GM12891 (cell line): ENCODE results near the gene HELQ.

ENCODE experiments used
- DNase-seq: peaks from one replicate; pipeline ENCODE4 v3.0.0; 2011; ENCODE audit warnings: low spot score; ENCODE audit not compliant: insufficient read length
- FAIRE-seq: peaks from 2 replicates; lab custom pipeline; 2011; peaks lifted over from hg19 to GRCh38; lab: Jason Lieb, UNC
- PAX5 ChIP-seq: IDR thresholded peaks from 2 replicates; pipeline ENCODE4 v1.6.1; 2011; ENCODE audit warnings: low read length, moderate library complexity, mild to moderate bottlenecking; ENCODE audit not compliant: insufficient read depth, severe bottlenecking
- POLR2A ChIP-seq: IDR thresholded peaks from 2 replicates; pipeline ENCODE4 v1.6.1; 2011; ENCODE audit warnings: low read depth, low read length, control low read depth
- POLR2AphosphoS5 ChIP-seq: IDR thresholded peaks from 2 replicates; pipeline ENCODE4 v1.6.1; 2011; ENCODE audit warnings: low read depth, low read length, control low read depth
- POU2F2 ChIP-seq: IDR thresholded peaks from 2 replicates; pipeline ENCODE4 v1.6.1; 2011; ENCODE audit warnings: low read depth, mild to moderate bottlenecking, control low read depth, low read length, moderate library complexity
- SPI1 ChIP-seq: IDR thresholded peaks from 2 replicates; pipeline ENCODE4 v1.6.1; 2011; ENCODE audit warnings: low read depth, low read length, control low read depth
- TAF1 ChIP-seq: IDR thresholded peaks from 2 replicates; pipeline ENCODE4 v1.6.1; 2011; ENCODE audit warnings: low read depth, low read length, control low read depth

HELQ gene

DNA sequence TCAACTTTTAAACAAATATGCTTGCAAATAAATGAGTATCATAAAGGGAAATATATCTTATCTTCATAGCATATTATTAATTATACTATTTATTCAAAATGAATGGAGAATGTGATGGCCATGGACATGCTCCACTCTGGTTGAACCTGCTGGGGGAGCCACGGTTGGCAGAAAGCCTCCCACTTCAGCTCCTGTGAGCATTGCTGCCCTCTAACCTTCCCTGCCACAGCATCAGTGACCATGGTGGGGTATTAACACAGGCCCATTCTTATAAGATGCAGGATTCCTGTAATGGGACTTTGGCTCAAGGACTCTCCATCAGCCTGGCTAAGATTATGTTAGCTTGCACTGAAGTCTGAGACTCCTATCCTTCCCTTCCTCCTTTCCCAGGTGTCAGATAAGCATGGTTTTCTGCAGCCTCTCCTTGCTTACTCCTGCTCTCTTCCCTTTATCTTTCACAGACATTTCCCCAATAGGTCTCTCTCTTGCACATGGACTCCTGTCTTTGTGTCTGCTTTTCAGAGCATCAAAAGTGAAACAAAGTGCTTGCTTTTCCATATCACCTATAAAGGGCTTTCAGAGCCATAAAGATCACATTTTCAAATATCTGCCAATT lies 34.2 kb upstream of the HELQ start:
- FAIRE-seq, result no peak
- no peak for DNase-seq

DNA sequence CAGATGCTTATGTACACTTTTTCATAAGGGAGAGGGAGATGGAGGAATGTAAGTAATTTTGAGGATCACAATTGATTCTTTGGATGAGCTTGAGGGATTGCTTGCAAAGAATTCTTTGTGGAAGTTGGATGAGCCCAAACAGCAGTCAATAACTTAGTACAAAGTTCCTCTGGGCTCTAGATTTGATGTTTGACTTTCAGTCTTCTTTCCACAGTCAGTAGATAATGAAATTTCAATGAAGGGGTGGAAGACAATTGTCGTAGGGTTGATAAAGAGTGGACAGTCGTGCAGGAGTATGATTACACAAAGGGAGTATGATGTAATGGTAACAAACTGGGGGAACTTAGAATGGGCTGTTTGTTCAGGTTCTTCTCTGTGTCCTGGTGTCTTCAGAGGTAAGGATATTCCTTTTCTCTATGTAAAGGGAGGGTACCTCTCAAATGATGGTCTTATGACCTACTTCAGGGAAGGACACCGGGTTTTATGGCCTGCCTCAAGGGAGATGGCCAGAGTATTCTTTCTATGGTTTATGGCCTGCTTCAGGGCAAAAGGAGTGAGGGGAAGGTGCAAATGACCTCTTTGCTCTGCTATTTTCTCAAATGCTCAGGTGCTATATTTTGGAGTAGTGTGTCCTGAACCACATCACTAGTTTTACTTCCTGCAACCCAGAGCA lies 31.0 kb upstream of the HELQ start:
- TF ChIP-seq POLR2AphosphoS5 (no peak), POU2F2 (no peak), SPI1 (no peak), PAX5 (no peak), POLR2A (no peak), TAF1 (no peak)
- FAIRE-seq (no peak), DNase-seq (no peak)

More for the DNA sequence above, 34.2 kb upstream of the HELQ start:
- TF ChIP-seq SPI1 (no peak), PAX5 (no peak), TAF1 (no peak), POLR2A (no peak), POLR2AphosphoS5 (no peak), POU2F2 (no peak)

DNA sequence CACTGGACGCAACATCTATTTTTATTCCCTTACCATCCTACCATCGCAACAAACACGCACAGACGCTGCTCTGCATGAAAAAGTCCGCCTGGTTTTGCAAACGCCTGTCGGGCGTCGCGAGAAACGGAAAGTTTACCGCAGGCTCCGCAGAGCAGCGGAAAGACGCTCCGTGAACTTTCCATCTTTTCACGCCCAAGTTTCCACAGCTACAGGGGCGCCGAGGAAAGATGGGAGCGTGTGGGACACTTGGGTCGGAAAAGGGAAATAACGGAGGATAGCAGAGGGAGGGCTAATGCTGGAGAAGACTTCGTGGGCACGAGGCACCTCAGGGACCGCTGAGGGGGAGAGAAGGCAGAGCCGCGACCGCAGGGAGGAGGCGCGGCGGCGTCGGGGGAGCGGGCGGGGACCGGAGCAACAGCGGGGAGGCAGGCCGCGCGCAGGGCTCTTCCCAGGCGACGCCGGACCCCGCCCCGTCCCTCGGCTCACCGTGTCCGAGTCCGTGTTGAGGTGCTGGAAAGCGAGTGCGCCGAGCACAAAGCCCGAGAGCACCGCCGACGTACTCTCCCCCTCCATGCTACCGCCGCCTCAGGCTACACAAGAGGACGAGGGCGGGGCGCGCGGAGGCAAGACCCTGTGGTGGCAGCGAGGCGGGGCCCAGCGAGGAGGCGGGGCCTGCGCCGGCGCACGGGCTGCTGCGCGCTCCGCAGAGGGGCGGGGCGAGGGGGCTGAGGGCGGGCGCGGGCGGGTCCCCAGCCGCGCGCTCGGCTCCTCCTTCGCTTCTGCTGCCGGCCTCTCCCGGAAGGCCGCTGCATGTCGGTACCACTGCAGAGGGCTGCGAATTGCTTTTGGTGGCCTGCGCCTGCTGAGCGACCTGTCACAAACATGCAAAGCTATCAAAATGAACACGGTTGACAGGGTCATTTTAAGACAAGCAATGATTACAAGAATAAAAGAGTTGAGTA lies 29.2 kb upstream of the HELQ start, which contains the start of gene ABRAXAS1:
Gene ABRAXAS1, minus strand, starts transcription at position 601 of the 962 bp plus-strand sequence. Its CDS starts 28 bp downstream, at position 573.
- peak; percentile 96 for FAIRE-seq

DNA sequence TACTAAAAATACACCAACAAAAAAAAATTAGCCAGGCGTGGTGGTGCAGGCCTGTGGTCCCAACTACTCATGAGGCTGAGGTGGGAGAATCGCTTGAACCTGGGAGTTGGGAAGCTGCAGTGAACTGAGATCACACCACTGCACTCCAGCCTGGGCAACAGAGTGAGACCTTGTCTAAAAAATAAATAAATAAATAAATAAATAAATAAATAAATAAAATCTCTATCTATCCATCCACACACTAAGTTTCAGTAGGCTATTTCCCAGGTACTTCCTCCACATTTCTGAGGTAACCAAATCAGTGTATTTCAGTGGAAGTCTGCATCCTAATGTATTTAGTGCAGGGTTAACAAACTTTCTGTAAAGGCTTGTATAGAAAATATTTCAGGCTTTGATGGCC lies 18.3 kb upstream of the HELQ start:
- TF ChIP-seq POU2F2 (no peak), POLR2AphosphoS5 (no peak), TAF1 (no peak), POLR2A (no peak), PAX5 (no peak), SPI1 (no peak)
- DNase-seq, result no peak
- FAIRE-seq, result no peak

More for the DNA sequence above, 29.2 kb upstream of the HELQ start, which contains the start of gene ABRAXAS1:
- no peak for TF ChIP-seq PAX5
- peak; percentile 88 for TF ChIP-seq POLR2A
- TF ChIP-seq TAF1, result no peak; the same call in 1 of the 2 replicates
- TF ChIP-seq POLR2AphosphoS5, result peak; percentile 85
- no peak for TF ChIP-seq POU2F2
- TF ChIP-seq SPI1, result no peak
- peak; percentile 93 for DNase-seq

DNA sequence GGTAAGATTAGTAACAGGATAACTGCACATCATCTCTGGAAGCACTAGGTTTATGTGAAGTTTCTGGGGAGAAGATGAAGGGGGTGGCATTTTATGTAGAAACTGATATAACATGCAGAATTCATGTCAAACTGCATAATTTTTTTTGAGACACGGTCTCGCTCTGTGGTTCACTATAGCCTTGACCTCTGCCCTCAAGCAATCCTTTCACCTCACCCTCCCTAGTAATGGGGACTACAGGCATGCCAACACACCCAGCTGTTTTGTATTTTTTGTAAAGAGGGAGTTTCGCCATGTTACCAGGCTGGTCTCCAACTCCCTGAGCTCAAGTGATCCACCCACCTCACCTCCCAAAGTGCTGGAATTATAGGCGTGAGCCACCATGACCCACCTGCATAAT lies 17.8 kb upstream of the HELQ start:
- FAIRE-seq (no peak), DNase-seq (no peak)
- TF ChIP-seq SPI1 (no peak), POLR2AphosphoS5 (no peak), POLR2A (no peak), TAF1 (no peak), PAX5 (no peak), POU2F2 (no peak)

DNA sequence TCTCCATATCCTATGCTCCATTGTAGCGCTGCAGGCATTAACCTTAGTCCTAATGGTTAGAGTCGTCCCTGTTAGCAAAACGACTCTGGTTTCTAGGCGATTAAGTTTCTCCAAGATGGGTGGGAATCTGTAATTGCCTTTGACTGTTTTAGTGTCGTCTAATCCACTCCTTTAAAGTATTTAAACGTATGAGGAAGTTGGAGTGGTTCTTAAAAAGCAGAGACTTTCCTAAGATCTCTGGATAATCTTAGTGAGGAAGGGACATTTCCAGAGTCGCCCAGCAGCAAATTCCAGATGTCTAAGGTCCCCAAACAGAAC lies 520 bp upstream of the HELQ start:
- TF ChIP-seq PAX5 (no peak), TAF1 (no peak), POLR2A (no peak), POU2F2 (no peak), SPI1 (no peak), POLR2AphosphoS5 (no peak)
- no peak for FAIRE-seq
- no peak for DNase-seq

DNA sequence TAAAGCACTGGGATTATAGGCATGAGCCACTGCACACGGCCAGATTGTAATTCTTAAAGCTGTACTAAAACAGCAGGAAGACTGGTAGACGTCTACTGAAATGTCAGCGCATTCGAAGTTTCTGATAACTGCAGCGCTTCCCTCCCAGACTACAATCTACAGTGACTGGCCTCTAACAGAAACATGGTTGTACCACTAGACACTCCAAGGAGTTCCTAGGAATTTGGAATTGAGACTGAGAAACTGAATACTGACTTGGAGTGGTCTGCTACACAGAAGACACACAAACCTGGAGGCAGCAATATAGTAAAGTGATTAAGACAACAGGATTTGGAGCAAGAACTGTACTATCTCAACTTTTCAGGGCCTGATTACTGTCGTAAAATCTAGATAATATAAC lies 937 bp downstream of the HELQ start:
- no peak for FAIRE-seq

DNA sequence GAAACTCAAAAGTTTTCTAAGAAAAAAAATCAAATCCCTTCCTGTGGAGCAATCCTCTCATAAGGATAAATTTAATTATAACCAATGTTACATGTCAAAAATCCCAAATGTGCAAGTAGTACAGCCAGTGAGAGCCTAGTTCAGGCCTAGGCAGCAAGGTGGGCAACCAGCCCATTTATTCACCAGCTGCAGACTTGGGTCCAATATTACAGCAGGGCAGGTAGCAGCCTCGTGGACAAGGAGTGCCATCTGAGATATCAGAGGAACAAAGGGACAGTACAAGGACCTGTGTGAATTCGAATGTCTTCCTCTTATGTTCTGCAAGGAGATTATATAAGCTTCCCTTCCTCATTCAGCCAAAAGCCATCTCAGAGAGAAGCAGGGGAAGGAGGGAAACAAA lies 6.6 kb downstream of the HELQ start:
- no peak for DNase-seq
- FAIRE-seq, result no peak
- TF ChIP-seq POLR2A, result no peak
- TF ChIP-seq TAF1, result no peak
- no peak for TF ChIP-seq POU2F2
- no peak for TF ChIP-seq SPI1
- TF ChIP-seq POLR2AphosphoS5, result no peak
- no peak for TF ChIP-seq PAX5

More for the DNA sequence above, 937 bp downstream of the HELQ start:
- DNase-seq, result no peak
- TF ChIP-seq POU2F2, result no peak
- no peak for TF ChIP-seq TAF1
- TF ChIP-seq POLR2A, result no peak
- no peak for TF ChIP-seq POLR2AphosphoS5
- TF ChIP-seq PAX5, result no peak
- TF ChIP-seq SPI1, result no peak

DNA sequence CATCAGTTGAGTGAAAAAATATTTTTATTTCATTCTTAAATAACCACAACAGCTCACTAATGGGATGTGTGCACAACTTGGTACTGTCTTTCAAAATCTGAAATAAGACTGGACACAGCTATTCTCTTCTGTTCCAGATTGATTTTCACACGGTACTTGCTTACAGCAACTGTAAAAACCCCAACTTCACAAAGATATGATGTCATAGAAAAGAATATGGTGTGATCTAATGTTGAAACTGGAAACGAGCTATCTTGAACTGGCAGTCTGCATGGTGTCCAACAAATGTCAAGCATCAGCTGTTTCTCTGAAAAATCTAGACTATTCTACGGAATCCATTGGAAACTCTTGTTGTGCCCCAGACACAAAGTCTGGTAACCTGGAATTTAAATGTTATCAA lies 14.7 kb downstream of the HELQ start:
- DNase-seq (no peak), FAIRE-seq (peak; percentile 62)
- TF ChIP-seq POLR2AphosphoS5, result no peak
